WTC11 (cell line): ENCODE measurements around the gene NTNG2.

Experiments
- CTCF ChIP-seq: fragments of 200-600 bp; IDR thresholded peaks from 2 replicates; pipeline ENCODE4 v1.8.0; 2022; ENCODE audit warnings: antibody characterized with exemption
- NR3C1 ChIP-seq: sonication (generic); formaldehyde crosslinking; conservative IDR thresholded peaks from 2 replicates; pipeline ENCODE4 v1.8.1; 2023; ENCODE audit warnings: low read depth, mild to moderate bottlenecking, missing genetic modification reagents
- TF ChIP-seq, protein P1 (sequence below): sonication (generic); formaldehyde crosslinking; IDR thresholded peaks from 2 replicates; pipeline ENCODE4 v1.8.0; 2022; ENCODE audit warnings: missing genetic modification reagents
- TF ChIP-seq, protein P2 (sequence below): sonication (generic); formaldehyde crosslinking; IDR thresholded peaks from 2 replicates; pipeline ENCODE4 v1.8.0; 2023; ENCODE audit warnings: mild to moderate bottlenecking, missing genetic modification reagents
- TF ChIP-seq, protein P3 (sequence below): fragments of 250-450 bp; sonication (Bioruptor Pico); conservative IDR thresholded peaks from 2 replicates; pipeline ENCODE4 v1.9.0; 2021; ENCODE audit warnings: mild to moderate bottlenecking
- TF ChIP-seq, protein P4 (sequence below): sonication (generic); formaldehyde crosslinking; IDR thresholded peaks from 2 replicates; pipeline ENCODE4 v1.8.1; 2022; ENCODE audit warnings: mild to moderate bottlenecking, missing genetic modification reagents, moderate library complexity, borderline replicate concordance

GRCh38 chr9:132204883-132205282 lies 43.0 kb downstream of the NTNG2 start:
- TF ChIP-seq CTCF = no peak
- TF ChIP-seq, protein P1, sequence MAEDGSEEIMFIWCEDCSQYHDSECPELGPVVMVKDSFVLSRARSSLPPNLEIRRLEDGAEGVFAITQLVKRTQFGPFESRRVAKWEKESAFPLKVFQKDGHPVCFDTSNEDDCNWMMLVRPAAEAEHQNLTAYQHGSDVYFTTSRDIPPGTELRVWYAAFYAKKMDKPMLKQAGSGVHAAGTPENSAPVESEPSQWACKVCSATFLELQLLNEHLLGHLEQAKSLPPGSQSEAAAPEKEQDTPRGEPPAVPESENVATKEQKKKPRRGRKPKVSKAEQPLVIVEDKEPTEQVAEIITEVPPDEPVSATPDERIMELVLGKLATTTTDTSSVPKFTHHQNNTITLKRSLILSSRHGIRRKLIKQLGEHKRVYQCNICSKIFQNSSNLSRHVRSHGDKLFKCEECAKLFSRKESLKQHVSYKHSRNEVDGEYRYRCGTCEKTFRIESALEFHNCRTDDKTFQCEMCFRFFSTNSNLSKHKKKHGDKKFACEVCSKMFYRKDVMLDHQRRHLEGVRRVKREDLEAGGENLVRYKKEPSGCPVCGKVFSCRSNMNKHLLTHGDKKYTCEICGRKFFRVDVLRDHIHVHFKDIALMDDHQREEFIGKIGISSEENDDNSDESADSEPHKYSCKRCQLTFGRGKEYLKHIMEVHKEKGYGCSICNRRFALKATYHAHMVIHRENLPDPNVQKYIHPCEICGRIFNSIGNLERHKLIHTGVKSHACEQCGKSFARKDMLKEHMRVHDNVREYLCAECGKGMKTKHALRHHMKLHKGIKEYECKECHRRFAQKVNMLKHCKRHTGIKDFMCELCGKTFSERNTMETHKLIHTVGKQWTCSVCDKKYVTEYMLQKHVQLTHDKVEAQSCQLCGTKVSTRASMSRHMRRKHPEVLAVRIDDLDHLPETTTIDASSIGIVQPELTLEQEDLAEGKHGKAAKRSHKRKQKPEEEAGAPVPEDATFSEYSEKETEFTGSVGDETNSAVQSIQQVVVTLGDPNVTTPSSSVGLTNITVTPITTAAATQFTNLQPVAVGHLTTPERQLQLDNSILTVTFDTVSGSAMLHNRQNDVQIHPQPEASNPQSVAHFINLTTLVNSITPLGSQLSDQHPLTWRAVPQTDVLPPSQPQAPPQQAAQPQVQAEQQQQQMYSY (CRISPR knock-in tag) = no peak
- no peak for TF ChIP-seq NR3C1 (CRISPR knock-in tag)
- TF ChIP-seq, protein P2, sequence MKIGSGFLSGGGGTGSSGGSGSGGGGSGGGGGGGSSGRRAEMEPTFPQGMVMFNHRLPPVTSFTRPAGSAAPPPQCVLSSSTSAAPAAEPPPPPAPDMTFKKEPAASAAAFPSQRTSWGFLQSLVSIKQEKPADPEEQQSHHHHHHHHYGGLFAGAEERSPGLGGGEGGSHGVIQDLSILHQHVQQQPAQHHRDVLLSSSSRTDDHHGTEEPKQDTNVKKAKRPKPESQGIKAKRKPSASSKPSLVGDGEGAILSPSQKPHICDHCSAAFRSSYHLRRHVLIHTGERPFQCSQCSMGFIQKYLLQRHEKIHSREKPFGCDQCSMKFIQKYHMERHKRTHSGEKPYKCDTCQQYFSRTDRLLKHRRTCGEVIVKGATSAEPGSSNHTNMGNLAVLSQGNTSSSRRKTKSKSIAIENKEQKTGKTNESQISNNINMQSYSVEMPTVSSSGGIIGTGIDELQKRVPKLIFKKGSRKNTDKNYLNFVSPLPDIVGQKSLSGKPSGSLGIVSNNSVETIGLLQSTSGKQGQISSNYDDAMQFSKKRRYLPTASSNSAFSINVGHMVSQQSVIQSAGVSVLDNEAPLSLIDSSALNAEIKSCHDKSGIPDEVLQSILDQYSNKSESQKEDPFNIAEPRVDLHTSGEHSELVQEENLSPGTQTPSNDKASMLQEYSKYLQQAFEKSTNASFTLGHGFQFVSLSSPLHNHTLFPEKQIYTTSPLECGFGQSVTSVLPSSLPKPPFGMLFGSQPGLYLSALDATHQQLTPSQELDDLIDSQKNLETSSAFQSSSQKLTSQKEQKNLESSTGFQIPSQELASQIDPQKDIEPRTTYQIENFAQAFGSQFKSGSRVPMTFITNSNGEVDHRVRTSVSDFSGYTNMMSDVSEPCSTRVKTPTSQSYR = no peak
- TF ChIP-seq, protein P3, sequence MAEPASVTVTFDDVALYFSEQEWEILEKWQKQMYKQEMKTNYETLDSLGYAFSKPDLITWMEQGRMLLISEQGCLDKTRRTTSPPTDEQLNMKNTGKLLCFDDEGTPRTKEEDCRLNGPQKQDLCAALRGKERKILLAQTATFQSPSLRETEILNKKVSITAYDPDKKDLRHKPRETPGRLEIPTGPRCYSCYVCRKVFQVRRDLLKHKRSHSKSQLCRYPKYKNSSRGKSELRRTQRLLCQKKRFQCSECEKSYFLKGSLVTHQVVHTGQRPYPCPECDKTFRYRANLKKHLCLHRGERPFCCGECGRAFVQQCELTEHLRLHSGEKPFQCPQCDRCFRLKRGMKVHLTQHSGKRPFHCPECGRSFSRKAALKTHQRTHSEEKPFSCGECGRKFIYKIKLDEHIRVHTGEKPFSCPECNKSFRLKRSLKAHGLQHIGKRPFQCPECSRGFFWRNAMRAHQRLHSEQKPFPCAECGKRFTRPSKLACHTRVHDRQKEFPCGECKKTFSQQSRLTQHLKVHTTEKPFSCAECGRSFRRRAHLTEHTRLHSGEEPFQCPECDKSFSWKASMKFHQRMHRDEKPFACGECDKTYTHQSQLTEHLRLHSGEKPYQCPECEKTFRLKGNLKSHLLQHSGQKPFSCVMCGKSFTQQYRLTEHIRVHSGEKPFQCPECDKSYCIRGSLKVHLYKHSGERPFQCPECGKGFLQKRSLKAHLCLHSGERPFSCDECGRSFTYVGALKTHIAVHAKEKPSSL (CRISPR knock-in tag) = no peak
- TF ChIP-seq, protein P4, sequence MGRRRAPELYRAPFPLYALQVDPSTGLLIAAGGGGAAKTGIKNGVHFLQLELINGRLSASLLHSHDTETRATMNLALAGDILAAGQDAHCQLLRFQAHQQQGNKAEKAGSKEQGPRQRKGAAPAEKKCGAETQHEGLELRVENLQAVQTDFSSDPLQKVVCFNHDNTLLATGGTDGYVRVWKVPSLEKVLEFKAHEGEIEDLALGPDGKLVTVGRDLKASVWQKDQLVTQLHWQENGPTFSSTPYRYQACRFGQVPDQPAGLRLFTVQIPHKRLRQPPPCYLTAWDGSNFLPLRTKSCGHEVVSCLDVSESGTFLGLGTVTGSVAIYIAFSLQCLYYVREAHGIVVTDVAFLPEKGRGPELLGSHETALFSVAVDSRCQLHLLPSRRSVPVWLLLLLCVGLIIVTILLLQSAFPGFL (CRISPR knock-in tag) = no peak
